Bone marrow (tissue), 2 donors: ENCODE measurements around the gene MSH3.
A peak's percentile ranks its signal among the peaks of the same experiment; 100 is the strongest.
"Not testable (repeated sequence)": the region's sequence is repeated elsewhere in the genome, so short reads cannot be mapped to it uniquely, and the experiment has no call there.

ENCODE experiments used
- DNase-seq, 2 donors: peaks; one replicate each; lab custom pipeline; 2025; lab: John Stamatoyannopoulos, UW

MSH3 gene

DNA sequence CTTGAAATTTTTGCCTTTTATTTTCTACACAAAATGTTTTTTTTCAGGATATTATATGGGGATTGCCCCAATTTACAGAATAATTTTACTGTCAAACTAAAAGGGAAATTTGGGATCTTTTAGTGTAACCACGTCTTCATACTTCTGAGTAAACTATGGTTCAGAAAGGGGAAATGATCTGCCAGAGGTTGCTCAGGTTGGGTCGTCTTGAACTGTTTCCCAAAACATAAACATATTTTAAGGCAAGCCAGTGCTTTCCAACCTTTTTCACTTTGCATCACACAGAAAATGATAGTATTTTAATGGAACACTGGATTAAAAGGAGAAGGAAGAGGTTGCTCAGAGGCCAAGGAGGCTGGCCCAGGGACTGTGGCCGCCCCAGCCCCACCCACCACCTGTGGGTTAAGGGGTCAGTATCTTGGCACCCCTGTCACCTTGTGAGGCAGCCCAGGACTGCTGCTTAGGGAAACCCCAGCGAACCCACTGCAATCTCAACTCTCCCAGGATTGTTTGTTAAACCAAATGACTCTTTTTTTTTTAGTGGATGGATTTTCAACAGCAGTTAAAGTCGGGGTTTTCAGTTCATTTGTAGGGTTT lies 143.1 kb downstream of the MSH3 start:
- DNase-seq, result no peak

DNA sequence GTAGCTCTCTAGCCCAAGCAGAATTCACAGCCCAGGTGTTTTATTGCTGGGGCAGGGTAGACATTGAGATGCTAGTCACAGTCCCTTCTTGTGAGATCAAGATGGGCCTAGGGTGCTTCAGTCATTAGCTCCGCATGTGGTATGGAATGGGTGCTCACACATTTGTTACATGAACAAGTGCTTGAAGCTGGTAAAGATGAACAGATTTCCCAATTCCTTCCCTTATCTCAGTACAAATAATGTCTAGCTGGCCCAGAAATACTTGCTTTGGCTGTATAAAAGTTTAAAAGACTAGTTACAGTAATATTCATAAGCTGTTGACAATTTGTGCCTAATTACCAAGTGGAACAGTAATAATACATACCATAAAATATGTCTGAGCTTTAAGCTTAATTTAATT lies 143.7 kb downstream of the MSH3 start:
- DNase-seq, result no peak

DNA sequence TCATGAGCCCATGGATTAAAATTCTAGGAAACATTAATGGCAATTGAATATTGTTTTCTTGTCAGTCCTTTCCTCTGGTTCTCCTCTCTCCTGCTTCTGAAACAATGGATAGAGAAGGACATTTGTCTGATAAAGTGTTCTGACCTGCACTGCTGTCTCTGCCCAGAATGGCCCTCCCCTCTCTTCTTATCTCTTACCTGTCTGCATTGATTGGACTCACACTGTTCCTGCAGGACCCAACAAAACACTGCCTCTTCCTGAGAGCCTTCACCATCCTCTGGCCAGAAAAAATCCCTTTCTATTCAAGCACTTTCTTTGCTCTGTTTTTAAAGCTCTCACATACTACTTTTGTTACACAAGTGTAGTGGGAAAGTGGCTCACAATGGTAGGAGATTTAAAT lies 144.2 kb downstream of the MSH3 start:
- DNase-seq, result no peak

DNA sequence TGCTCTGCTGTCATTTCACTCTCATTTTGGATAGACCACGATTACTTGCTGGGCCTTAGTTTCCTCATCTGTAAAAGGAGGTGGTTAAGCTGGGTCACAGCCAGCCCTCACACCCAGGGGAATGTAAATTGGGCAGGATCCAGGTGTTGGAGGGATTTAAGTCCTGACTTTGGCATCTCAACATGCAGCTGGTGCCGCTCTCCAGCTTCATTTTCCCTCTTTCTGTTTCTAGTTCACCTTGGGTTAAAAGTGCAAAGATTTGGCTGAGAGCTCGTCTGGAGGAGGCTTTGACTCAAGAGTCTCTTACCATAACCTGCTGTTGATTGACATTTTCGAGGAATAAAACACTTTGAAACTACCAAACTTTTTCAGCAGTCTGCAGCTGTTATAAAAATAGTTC lies 144.6 kb downstream of the MSH3 start:
- DNase-seq, result no peak

DNA sequence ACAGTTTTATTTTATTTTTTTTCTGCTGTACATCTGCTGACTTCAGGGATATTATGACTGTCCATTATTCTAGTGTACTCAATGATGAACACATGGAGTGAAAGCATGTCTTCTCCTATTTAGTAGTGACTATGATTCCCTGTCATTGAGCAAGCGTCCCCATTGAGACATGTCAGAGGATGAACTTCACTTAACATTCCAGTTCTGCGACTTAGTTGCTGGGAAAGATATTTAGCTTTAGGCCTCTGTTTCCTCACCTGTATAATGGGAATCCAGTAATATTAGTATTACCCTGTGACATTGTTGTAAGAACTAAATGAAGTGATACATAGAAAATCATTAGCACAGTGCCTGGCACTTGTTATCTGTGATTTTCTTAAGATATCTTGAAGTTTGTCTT lies 145.1 kb downstream of the MSH3 start:
- no peak for DNase-seq

DNA sequence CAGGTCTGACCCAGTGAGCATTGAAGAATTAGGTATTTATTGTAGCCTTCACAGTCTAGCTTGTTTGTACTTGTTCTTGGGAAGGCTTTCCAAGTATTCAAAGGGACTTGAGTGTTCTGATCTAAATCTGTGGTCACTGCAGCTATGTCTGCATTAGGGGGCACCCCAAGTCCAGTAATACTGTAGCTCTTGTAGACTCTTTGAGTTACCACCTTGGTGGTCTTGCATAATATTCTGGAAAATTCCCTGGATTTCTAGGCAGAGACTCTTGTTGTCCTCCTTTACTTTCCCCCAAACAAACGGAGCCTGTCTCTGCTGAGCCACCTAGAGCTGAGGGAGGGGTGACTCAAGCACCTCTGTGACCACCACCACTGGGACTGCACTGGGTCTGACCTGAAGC lies 149.9 kb downstream of the MSH3 start:
- no peak for DNase-seq

DNA sequence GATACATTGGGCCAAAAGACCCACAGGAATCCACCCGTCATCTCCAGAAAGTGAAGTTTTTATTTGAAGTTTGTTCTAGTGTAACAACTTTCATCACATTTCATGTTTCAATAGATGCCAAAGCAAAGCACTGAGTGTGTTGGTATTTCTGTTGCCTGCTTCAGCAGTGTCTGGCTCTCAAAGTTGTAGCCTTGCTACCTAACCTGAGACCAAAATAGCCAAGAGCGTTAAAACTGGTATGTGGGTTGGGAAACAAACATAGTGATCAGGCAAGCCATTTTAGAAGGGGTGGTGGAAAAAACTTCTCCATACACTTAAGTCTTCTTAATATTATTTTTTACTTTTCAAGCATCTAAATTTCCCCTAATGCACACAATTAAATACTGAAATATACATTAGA lies 150.6 kb downstream of the MSH3 start:
- DNase-seq, result no peak

DNA sequence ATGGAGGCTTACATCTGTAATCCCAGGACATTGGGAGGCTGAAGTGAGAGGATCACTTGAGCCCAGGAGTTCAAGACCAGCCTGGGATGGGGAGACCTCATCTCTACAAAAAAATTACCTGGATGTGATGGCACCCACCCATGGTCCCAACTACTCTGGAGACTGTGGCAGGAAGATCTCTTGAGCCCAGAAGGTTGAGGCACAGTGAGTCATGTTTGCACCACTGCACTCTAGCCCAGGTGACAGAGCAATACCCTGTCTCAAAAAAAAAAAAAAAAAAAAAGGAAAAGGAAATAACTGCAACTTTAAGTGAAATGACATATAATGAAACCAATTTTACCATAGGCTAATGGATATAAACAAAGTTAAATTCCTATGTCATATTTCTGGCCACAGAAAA lies 152.5 kb downstream of the MSH3 start:
- no peak for DNase-seq

DNA sequence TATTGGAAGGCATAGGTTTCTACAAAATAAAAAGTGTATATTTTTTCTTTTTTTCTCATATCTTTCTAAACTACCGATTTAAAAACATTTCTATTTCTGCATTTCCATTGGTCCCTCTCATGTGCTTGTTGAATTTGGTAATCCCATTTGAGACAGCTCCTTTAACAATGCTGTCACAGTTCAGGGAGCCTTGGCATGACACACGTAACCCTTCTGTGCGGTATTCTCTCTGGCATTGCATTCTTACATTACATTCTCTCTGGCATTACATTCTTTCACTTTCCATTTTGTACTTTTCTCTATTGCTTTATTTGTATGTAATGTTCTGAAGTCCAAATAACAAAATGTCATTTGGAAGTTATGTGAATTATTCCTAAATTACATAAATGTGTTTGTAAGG lies 155.0 kb downstream of the MSH3 start:
- no peak for DNase-seq

DNA sequence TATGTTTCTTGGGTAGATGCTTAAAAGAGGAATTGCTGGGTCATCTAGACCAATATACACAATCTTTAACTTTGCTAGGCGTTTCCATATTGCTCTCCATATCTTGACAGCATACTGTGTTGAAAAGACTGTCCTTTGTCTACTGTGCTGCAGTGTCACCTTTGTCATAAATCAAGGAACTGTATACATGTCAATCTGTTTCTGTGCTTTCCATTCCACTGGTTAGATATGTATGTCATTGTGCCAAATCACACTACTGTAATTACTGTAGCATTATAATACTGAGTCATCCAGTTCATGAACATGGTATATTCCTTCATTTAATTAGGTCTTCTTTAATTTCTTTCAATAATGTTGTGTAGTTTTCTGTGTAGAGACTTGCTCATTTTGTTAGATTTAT lies 156.0 kb downstream of the MSH3 start:
- no peak for DNase-seq

DNA sequence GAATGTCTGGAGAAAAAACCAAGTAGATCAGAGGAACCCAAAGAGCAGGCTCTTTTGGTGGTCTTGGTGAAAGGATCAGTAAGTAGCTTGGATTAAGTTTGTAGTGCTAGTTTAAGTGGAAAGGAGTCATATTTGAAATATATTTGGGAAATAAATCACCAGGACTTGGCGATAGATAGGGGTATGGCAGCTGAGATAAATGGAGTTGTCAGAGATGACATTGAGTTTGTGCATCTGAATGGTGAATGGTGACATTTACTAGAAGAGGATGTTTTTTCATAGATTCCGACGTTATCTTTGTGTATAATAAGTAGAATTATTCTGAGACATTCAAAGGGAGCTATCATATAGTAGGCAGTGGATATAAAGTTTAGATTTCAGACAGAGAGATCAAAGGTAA lies 162.1 kb downstream of the MSH3 start:
- no peak for DNase-seq

DNA sequence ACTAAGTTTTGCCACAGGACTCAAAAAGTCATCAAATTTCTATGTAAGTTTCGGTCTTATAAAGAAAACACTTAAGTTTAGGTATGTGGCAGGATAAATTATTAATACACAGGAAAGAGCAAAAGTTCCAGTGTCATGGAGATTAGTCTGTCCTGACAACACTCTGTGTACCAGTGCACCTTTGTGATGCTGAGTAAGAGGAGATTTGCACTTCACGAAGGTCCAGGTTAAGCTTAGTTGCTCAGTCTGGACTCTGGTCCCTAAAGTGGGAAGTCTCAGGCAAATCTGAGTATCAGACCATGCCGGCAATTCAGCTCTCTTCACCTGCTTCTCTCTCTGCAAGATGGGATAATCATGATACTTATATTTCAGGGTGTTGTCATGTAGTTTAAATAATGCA lies 166.2 kb downstream of the MSH3 start:
- no peak for DNase-seq

DNA sequence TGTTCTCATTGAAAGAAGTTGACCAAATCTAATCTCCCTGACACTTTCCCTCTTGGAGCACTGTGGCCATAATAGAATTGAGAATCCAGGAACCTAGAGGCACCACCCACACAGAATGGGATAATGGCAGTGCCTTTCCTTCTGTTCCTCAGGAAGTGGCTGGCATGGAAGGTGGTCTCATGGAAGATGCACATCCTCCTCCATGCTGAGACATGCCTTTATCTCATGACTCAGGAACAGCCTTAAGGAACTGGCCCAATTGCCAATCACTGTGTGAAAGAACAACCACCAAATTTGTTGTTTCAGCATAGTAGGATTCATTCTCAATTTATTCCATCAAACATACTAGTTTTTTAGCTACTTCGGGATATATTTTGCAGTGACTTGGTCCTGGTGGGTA lies 168.2 kb downstream of the MSH3 start:
- no peak for DNase-seq

DNA sequence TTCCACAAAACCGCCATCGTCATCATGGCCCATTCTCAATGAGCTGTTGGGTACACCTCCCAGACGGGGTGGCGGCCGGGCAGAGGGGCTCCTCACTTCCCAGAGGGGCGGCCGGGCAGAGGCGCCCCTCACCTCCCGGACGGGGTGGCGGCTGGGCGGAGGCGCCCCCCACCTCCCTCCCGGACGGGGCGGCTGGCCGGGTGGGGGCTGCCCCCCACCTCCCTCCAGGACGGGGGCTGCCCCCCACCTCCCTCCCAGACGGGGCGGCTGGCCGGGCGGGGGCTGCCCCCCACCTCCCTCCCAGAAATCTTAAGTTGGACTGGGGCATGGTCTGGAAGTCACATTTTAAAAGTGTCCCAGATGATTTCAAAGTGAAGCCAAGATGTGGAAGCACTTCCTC lies 169.7 kb downstream of the MSH3 start:
- not testable (repeated sequence) for DNase-seq

DNA sequence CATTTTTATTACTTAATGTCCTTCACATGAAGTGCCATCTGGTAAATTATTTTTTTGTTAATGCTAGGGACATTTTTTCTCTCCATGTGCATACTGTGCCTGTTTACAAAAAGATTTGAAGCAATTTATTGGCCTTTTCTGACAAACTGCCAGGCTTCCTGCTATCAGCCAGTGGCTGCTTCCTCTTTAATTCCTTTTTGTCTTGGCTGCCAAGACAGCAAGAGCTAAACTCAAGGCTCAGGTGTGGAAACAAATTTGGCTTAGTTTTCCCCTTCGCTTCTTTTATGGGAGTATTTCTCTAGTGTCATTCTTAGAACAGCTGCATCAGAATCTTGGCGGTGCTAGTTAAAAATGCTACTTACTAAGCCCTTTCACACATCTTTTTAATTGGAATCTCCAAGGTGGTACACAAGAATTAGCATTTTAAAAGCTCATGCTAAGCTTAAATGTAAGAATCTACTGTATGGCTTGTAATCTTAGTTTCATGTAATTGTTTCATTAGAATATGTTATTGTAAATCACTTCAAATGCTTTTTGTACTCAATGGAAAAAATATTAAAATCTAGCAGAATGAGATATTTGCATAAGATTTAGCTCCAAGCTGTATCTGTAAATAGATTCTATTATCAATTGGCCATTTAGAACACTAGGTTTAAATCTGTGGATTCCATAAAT lies 171.5 kb downstream of the MSH3 start:
- peak in 1 of 2 donors; percentile 17 for DNase-seq

DNA sequence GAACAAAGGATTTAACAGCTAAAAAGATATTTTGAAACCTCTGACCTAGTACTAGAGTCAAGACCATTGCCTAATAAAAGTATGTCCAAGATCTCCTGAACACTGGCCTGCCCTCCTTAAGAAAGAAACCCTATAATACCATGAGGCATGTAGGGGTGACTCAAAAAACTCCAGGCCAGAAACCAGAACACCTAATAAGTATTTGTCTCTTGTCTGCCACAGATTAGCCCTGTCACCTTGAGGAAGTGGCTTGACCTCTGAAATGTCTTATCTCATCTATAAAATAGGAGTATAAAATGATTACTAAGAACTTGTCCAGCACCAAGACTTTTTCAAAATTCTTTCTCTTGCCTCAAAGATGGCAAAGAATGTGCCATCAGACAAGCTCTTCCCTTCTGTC lies 180.3 kb downstream of the MSH3 start:
- DNase-seq, result no peak

DNA sequence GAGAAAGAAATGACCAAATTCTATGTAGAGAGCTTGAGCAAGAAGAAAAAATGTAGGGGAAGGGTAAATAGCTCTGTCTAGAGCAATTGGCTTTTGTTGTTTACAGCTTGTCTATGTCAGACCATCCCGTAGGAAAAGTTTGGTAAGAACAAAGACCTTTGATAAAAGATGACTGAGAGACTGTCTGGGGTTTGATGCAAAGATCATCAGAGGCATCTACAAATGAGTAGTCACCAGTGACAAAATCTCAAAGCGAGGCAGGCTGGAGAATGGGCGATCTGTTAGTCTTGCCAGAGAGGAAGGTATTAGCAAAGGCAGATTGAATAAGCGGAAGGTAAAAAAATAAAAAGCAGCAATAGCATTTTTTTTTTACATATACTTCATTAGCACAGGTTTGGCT lies 180.7 kb downstream of the MSH3 start:
- no peak for DNase-seq

DNA sequence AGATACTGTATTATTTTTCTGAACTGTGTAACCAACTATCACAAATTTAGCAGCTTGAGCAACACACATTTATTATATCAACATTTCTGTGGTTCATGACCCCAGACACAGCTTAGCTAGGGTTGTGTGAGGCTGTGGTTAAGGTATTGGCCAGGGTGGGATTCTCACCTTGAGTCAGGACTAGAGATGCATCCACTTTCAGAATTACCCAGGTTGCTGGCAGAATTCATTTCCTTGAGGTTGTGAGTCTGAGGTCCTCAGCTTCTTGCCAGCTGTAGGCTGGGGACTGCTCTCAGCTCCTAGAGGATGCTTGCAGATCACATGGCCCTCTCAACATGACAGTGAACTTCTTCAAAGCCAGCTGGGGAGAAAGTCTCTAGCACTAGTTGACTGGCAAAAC lies 183.2 kb downstream of the MSH3 start:
- no peak for DNase-seq

DNA sequence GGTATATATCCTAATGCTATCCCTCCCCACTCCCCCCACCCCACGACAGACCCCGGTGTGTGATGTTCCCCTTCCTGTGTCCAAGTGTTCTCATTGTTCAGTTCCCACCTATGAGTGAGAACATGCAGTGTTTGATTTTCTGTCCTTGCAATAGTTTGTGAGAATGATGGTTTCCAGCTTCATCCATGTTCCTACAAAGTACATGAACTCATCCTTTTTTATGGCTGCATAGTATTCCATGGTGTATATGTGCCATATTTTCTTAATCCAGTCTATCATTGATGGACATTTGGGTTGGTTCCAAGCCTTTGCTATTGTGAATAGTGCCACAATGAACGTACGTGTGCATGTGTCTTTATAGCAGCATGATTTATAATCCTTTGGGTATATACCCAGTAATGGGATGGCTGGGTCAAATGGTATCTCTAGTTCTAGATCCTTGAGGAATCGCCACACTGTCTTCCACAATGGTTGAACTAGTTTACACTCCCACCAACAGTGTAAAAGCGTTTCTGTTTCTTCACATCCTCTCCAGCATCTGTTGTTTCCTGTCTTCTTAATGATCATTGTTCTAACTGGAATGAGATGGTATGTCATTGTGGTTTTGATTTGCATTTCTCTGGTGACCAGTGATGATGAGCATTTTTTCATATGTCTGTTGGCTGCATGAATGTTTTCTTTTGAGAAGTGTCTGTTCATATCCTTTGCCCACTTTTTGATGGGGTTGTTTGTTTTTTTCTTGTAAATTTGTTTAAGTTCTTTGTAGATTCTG lies 186.8 kb downstream of the MSH3 start:
- not testable (repeated sequence) for DNase-seq

DNA sequence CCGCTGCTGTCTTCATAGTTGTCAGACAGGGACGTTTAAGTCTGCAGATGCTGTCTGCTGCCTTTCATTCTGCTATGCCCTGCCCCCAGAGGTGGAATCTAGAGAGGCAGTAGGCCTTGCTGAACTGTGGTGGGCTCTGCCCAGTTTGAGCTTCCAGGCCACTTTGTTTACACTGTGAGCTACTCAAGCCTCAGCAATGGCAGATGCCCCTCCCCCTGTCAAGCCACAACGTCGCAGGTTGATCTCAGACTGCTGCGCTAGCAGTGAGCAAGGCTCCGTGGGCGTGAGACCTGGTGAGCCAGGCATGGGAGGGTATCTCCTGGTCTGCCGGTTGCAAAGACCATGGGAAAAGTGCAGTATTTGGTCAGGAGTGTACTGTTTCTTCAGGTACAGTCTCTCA lies 192.0 kb downstream of the MSH3 start:
- not testable (repeated sequence) for DNase-seq

DNA sequence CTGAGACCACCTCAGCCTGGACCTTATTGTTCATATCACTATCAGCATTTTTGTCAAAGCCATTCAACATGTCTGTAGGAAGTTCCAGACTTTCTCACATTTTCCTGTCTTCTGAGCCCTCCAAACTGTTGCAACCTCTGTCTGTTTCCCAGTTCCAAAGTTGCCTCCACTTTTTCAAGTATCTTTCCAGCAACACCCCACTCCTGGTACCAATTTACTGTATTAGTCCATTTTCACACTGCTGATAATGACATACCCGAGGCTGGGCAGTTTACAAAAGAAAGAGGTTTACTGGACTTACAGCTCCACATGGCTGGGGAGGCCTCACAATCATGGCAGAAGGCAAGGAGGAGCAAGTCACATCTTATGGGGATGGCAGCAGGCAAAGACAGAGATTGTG lies 195.7 kb downstream of the MSH3 start:
- not testable (repeated sequence) for DNase-seq

DNA sequence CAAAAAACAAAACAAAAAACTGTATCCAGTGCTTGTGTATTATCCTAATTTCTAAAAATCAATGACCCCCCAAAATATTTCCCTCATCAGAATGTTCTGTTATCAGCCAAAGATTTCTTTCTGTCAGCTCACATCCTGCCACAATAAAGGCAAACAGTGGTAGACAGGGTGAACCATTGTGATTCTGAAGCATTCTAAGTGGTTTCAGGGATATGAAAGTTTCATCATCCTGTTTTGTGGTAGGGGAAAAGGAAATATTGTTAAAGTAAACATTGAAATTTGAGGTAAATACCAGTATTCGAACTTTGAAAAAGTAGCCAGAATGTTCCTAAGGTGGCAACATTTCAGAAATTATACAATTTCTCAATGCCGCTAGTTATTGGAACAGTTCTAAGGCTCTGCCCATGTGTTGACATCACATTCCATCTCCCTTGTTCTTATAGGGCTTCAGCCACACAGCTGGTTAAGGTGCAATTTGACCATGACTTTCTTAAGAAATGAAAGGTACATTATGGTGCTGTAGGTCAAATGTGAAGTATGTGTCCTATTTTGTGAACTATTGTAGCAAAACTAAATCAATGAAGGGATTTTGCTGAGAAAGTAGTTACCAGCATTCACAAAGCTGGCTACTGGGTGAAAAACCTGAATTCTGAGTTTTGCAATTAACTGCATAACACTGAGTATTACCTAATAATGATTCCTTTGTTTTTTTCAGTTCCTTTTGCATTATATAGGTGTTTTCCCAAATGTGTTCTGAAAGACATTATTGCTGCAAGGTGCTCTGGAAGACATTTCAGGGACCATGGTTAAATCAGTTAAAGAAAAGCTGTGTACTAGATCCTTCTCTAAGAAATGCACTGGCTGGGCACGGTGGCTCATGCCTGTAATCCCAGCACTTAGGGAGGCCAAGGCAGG lies 198.1 kb downstream of the MSH3 start:
- no peak for DNase-seq
